HL-60/S4 (cell line): ENCODE data around the gene SH3RF1.
"Not testable (repeated sequence)": the region's sequence is repeated elsewhere in the genome, so short reads cannot be mapped to it uniquely, and the experiment has no call there.

ENCODE experiments used
- in situ Hi-C: fragments of 300-500 bp; cut with MboI; formaldehyde crosslinking; loops from 2 replicates; pipeline ENCODE4 v1.14.3; 2022; ENCODE audit warnings: low sequenced_read_pairs

Gene SH3RF1

GRCh38 chr4:169202878-169203277 lies 67.9 kb downstream of the SH3RF1 start:
- in situ Hi-C loops: no loop called here

GRCh38 chr4:169202145-169202699 lies 68.5 kb downstream of the SH3RF1 start:
- in situ Hi-C loops: no loop called here

- in situ Hi-C loops: no loop called here
These were observed 69.3 kb downstream of the SH3RF1 start for GRCh38 chr4:169201222-169202144.

DNA sequence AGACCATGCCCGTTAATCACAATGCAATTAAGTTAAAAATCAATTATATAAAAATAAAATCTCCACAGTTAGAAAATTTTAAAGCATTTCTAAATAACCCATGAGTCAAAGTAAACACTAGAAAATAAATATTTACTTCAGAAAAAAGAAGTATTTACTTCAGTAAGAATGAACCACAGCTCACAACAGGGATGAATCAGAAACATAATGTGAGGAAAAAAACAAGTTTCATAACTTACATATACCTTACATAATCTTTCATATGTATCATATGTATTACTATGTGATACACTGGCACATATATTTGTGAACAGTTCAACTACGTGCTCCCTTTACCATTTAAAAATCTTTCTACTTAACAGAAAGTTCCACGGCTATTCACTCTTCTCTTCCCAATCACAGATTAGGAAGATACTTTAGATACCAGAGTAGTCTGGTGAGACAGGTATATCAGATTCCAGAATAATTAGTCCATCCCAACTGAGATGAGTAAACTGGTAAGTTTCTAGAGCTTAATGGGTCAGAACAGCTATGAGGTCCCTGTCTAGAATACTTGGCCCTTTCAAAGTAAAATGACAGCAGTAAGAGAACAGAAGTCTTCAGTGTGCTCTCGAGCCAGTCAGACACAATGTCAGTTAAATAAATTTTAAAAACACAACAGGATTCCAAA lies 70.3 kb downstream of the SH3RF1 start:
- in situ Hi-C loops: no loop called here

DNA sequence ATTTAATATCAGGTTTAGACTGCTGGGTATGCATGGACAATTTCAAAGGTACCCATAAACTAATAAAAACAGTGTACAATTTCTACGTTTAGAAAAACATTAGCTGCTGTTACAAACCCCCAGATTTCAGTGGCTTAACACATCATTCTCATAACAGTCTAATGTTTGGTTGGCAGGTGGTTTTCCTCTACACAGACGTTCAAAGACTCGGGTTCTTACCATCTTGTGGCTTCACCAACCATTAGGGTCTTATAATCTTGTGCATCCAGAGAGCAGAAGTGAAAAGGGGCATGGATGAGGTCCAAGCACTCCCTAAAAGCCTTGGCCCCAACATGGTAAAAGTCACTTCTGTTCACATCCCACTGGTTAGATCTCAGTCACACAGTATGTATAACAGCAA lies 71.6 kb downstream of the SH3RF1 start:
- in situ Hi-C loops: no loop called here

DNA sequence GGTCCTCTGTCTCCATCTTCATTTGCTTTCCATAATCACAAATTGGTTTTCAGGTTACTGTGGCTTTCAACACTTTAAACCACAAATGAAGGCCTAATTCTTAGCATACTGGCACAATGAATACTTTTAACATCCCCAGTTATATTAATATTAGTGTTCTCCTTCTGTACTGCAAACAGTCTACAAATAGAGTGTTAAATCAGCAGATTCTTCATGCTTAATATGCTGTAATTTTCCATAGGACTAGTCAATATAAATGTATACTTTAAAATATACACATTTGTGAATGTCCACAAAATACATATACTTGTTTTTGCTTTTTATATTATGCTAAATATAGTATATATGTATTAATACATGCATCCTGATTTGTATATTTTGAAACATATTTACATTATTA lies 72.6 kb downstream of the SH3RF1 start:
- in situ Hi-C loops: no loop called here

DNA sequence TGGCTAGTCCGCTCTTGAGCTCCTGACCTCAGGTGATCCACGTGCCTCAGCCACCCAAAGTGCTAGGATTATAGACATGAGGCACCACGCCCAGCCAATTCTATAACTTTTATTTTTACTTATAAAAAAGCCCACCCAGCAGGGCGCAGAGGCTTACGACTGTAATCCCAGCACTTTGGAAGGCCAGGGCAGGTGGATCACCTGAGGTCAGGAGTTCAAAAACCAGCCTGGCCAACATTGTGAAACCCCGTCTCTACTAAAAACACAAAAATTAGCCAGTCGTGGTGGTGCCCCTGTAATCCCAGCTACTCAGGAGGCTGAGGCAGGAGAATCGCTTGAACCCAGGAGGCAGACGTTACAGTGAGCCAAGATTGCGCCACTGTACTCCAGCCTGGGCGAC lies 73.5 kb downstream of the SH3RF1 start:
- in situ Hi-C loops: not testable (repeated sequence)

GRCh38 chr4:169195032-169195431 lies 75.7 kb downstream of the SH3RF1 start:
- in situ Hi-C loops: no loop called here

- in situ Hi-C loops: not testable (repeated sequence)
These were observed 80.8 kb downstream of the SH3RF1 start for GRCh38 chr4:169189968-169190367.

DNA sequence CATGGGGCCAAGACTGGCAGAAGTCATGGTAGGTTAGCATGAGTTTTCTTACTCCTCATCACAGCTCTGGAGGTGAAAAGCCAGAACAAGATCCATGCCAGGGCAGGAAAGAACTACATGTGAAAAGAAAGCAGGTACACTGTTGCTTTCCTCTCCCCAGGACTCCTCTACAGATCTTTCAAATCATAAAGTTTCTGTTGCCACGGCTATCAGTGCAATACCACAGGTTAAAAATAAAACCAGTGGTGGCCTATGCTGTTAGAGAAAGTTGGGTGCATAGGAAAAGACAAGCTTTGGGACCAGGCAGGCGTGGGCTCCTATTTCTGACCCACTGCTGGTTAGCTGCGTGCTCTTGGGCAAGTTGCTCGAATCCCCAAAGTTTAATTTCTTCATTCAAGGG lies 81.4 kb downstream of the SH3RF1 start:
- in situ Hi-C loops: no loop called here

DNA sequence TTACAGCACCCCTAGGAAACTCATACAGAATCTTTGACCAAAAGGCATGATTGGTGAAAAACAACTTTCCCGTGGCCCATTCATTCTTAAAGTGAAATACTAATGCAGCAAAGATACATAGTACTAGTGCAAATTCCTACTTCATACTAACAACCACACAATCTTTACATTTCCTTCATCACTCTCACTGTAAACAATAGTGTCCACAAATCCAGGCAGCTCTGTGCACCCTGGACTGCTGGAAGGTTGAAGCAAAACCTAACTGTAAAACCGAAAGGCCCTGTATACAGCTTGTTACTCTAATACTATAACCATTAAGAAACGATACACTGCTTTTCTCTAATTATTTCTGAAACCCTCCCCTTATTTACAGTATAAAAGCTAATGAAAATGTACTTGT lies 82.6 kb downstream of the SH3RF1 start:
- in situ Hi-C loops: no loop called here

GRCh38 chr4:169185133-169185956 lies 85.4 kb downstream of the SH3RF1 start:
- in situ Hi-C loops: no loop called here

- in situ Hi-C loops: no loop called here
These were observed 86.1 kb downstream of the SH3RF1 start for GRCh38 chr4:169184686-169185085.

DNA sequence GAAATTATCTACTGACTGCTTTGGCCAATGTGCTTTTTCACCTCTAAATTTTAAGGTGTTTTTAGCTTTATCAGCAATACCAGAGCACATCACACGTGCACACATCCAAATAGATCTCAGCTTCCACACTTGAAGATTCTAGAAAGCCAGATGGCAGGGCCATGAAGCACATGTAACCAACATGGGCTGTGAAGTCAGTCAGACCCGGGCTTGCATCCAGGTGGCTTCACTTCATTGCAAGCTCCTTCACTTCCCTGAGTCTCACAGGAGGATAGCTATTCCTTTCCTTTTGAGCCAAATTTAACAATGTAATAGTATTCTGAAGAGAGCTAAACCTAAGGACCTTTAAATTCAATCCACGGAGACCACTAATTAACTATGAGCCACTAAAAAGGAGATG lies 86.5 kb downstream of the SH3RF1 start:
- in situ Hi-C loops: no loop called here

- in situ Hi-C loops: no loop called here
These were observed 87.2 kb downstream of the SH3RF1 start for GRCh38 chr4:169183581-169183980.

GRCh38 chr4:169179609-169180521 lies 90.9 kb downstream of the SH3RF1 start:
- in situ Hi-C loops: no loop called here

- in situ Hi-C loops: not testable (repeated sequence)
These were observed 92.7 kb downstream of the SH3RF1 start for GRCh38 chr4:169178092-169178491.

DNA sequence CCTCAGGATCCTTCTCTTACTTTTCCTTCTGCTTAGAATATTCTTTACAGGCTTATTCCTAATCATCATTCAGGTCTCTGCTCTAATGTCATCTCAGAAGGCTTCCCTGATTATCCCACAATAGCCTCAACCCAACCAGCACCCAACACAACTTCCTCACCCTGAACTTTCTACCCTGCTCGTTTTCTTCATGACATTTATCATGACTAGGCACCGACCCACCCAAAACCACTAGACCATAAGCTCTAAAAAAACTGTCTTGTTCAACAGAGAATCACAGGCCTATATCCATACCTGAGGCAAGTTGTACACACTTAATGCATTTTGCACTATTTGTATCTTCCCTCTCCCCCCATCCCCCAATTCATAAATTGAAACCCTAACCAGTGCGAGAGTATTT lies 95.3 kb downstream of the SH3RF1 start:
- in situ Hi-C loops: no loop called here

GRCh38 chr4:169175035-169175434 lies 95.7 kb downstream of the SH3RF1 start:
- in situ Hi-C loops: no loop called here

DNA sequence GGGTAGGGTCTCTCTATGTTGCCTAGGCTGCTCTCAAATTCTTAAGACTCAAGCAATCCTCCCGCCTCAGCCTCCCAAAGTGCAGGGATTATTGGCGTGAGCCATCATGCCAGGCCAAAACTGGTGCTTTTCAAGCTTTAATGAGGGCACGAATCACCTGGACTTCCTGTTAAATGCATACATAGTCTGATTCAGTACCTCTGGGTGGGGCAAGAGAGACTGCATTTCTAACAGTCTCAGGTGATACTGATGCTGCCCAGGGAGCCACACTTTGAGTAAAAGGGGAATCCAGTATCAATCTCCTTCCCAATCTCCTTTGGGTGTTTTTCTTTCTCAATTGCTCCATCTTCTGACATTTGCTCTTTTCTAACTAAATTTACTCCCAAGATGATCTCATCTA lies 96.5 kb downstream of the SH3RF1 start:
- in situ Hi-C loops: no loop called here
